Prostate gland (tissue), 2 donors: ENCODE results near the gene UST.

ENCODE experiments used
- POLR2A ChIP-seq: fragments of 450-650 bp; IDR thresholded peaks from one replicate; pipeline ENCODE4 v1.6.1; 2016; ENCODE audit warnings: antibody characterized with exemption, mild to moderate bottlenecking
- TF ChIP-seq, protein P1 (sequence below), 4 experiments: fragments of 200-600 bp in 2 of 4; fragments of 450-650 bp in 2 of 4; sonication (generic) in 2 of 4; IDR thresholded peaks; 1 replicate in 3 of 4; 2 replicates in 1 of 4; pipeline ENCODE4 v1.5.1; 2016 to 2019; ENCODE audit warnings: antibody characterized with exemption in 4 of 4, mild to moderate bottlenecking in 2 of 4, moderate library complexity in 2 of 4

- no peak for TF ChIP-seq POLR2A
- TF ChIP-seq, protein P1, sequence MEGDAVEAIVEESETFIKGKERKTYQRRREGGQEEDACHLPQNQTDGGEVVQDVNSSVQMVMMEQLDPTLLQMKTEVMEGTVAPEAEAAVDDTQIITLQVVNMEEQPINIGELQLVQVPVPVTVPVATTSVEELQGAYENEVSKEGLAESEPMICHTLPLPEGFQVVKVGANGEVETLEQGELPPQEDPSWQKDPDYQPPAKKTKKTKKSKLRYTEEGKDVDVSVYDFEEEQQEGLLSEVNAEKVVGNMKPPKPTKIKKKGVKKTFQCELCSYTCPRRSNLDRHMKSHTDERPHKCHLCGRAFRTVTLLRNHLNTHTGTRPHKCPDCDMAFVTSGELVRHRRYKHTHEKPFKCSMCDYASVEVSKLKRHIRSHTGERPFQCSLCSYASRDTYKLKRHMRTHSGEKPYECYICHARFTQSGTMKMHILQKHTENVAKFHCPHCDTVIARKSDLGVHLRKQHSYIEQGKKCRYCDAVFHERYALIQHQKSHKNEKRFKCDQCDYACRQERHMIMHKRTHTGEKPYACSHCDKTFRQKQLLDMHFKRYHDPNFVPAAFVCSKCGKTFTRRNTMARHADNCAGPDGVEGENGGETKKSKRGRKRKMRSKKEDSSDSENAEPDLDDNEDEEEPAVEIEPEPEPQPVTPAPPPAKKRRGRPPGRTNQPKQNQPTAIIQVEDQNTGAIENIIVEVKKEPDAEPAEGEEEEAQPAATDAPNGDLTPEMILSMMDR (IDR thresholded peaks at IDR 0.05) = no peak
Observed at GRCh38 chr6:148789948-148790347, 43.1 kb downstream of the UST start.
